ENCODE measurements around the gene MYBPC3. TPM values are rescaled to one million over a fixed set of nuclear protein-coding genes. Genes with fewer than 3 reads are reported as not detected.

MYBPC3 gene
- total RNA-seq, 1 donor from 2014 or later = not detected

- Mint-ChIP-seq H3K27me3 (ENCODE audit: low read depth) (no peaks in the 10 kb centered on the region), H3K9me3 (ENCODE audit: low read depth) (no peaks in the 10 kb centered on the region)
- DNase-seq (ENCODE audit: low spot score) = no peak
Measured at GRCh38 chr11:47356998-47357329, 4.5 kb upstream of the MYBPC3 start.

GRCh38 chr11:47356129-47356997 is 3.9 kb upstream of the MYBPC3 start:
- no peaks in the 10 kb centered on the region for H3K9me3 Mint-ChIP-seq (ENCODE audit: low read depth)
- TF ChIP-seq CTCF (IDR thresholded peaks at IDR 0.05) = no peak
- H3K4me3 Mint-ChIP-seq (ENCODE audit: unreplicated experiment) = no peak overlapping the region

More at GRCh38 chr11:47356998-47357329, 4.5 kb upstream of the MYBPC3 start:
- TF ChIP-seq CTCF (IDR thresholded peaks at IDR 0.05) = no peak
- Mint-ChIP-seq H3K4me1 (ENCODE audit: low read depth) (peaks cover 6% of the 10 kb centered on the region), H3K27ac (ENCODE audit: unreplicated experiment) (no peak overlapping the region), H3K4me3 (ENCODE audit: unreplicated experiment) (no peak overlapping the region), H3K36me3 (ENCODE audit: low read depth) (no peaks in the 10 kb centered on the region)

GRCh38 chr11:47355283-47356128 is 3.0 kb upstream of the MYBPC3 start:
- Mint-ChIP-seq H3K27me3 (ENCODE audit: low read depth) (no peaks in the 10 kb centered on the region), H3K27ac (ENCODE audit: unreplicated experiment) (no peak overlapping the region), H3K9me3 (ENCODE audit: low read depth) (no peaks in the 10 kb centered on the region), H3K36me3 (ENCODE audit: low read depth) (no peaks in the 10 kb centered on the region), H3K4me1 (ENCODE audit: low read depth) (peaks cover 6% of the 10 kb centered on the region), H3K4me3 (ENCODE audit: unreplicated experiment) (peak overlapping the region; percentile 64)
- DNase-seq (ENCODE audit: low spot score) = no peak
- TF ChIP-seq CTCF (IDR thresholded peaks at IDR 0.05) = peak; percentile 98

More at GRCh38 chr11:47356129-47356997, 3.9 kb upstream of the MYBPC3 start:
- Mint-ChIP-seq H3K27me3 (ENCODE audit: low read depth) (no peaks in the 10 kb centered on the region), H3K27ac (ENCODE audit: unreplicated experiment) (no peak overlapping the region), H3K36me3 (ENCODE audit: low read depth) (no peaks in the 10 kb centered on the region), H3K4me1 (ENCODE audit: low read depth) (peaks cover 6% of the 10 kb centered on the region)
- DNase-seq (ENCODE audit: low spot score) = no peak

- no peaks in the 10 kb centered on the region for H3K9me3 Mint-ChIP-seq (ENCODE audit: low read depth)
- no peak for DNase-seq (ENCODE audit: low spot score)
- TF ChIP-seq CTCF (IDR thresholded peaks at IDR 0.05) = no peak
- H3K27me3 Mint-ChIP-seq (ENCODE audit: low read depth) = no peaks in the 10 kb centered on the region
- H3K4me3 Mint-ChIP-seq (ENCODE audit: unreplicated experiment) = peak overlapping the region; percentile 64
- H3K36me3 Mint-ChIP-seq (ENCODE audit: low read depth) = no peaks in the 10 kb centered on the region
- no peak overlapping the region for H3K27ac Mint-ChIP-seq (ENCODE audit: unreplicated experiment)
- H3K4me1 Mint-ChIP-seq (ENCODE audit: low read depth) = peaks cover 6% of the 10 kb centered on the region
Measured at GRCh38 chr11:47354913-47355282, 2.4 kb upstream of the MYBPC3 start.

GRCh38 chr11:47353978-47354774 is 1.7 kb upstream of the MYBPC3 start:
- no peak for DNase-seq (ENCODE audit: low spot score)
- H3K36me3 Mint-ChIP-seq (ENCODE audit: low read depth) = no peaks in the 10 kb centered on the region
- no peak overlapping the region for H3K27ac Mint-ChIP-seq (ENCODE audit: unreplicated experiment)
- peak overlapping the region; percentile 17 for H3K4me3 Mint-ChIP-seq (ENCODE audit: unreplicated experiment)
- no peaks in the 10 kb centered on the region for H3K27me3 Mint-ChIP-seq (ENCODE audit: low read depth)
- peaks cover 6% of the 10 kb centered on the region for H3K4me1 Mint-ChIP-seq (ENCODE audit: low read depth)
- no peaks in the 10 kb centered on the region for H3K9me3 Mint-ChIP-seq (ENCODE audit: low read depth)
- TF ChIP-seq CTCF (IDR thresholded peaks at IDR 0.05) = no peak

All from chondrocyte (in vitro differentiated cells).